Sigmoid colon (tissue), 7 donors: Measurements from ENCODE around the gene SLC9A9. TPM values are rescaled to one million over a fixed set of nuclear protein-coding genes. Genes with fewer than 3 reads are reported as not detected.

Experiments used
- DNase-seq: peaks from one replicate; pipeline ENCODE4 v3.0.0-alpha.2; 2019
- H3K27ac ChIP-seq, 4 donors: fragments of 200-600 bp; sonication (generic); one replicate each; pipeline ENCODE4 v1.5.1; 2016 to 2019; ENCODE audit warnings: mild to moderate bottlenecking in 1 of 4
- H3K27me3 ChIP-seq, 3 donors: fragments of 200-600 bp; sonication (generic); one replicate each; pipeline ENCODE4 v1.5.1; 2019; ENCODE audit warnings: mild to moderate bottlenecking in 1 of 3
- H3K36me3 ChIP-seq, 4 donors: fragments of 200-600 bp; sonication (generic); one replicate each; pipeline ENCODE4 v1.5.1; 2016 to 2019
- H3K4me1 ChIP-seq, 4 donors: fragments of 200-600 bp; sonication (generic); one replicate each; pipeline ENCODE4 v1.5.1; 2017 to 2019
- H3K4me3 ChIP-seq, 4 donors: fragments of 200-600 bp; sonication (generic); one replicate each; pipeline ENCODE4 v1.5.1; 2017 to 2019; ENCODE audit warnings: mild to moderate bottlenecking in 2 of 4, moderate library complexity in 1 of 4
- H3K9me3 ChIP-seq, 4 donors: fragments of 200-600 bp in 3 of 4; sonication (generic) in 3 of 4; one replicate each; pipeline versions ENCODE4 v1.5.1 to v1.6.1; 2013 to 2019
- EP300 ChIP-seq, 4 donors: sonication (generic); formaldehyde crosslinking; IDR thresholded peaks; one replicate each; pipeline ENCODE4 v1.6.1; 2017; ENCODE audit warnings: antibody characterized with exemption in 4 of 4
- POLR2A ChIP-seq, 2 donors: fragments of 450-650 bp; IDR thresholded peaks; one replicate each; pipeline ENCODE4 v1.6.1; 2016; ENCODE audit warnings: antibody characterized with exemption in 2 of 2, mild to moderate bottlenecking in 2 of 2, moderate library complexity in 2 of 2
- POLR2AphosphoS5 ChIP-seq, 4 donors: sonication (generic); formaldehyde crosslinking; IDR thresholded peaks; one replicate each; pipeline ENCODE4 v1.6.1; 2017; ENCODE audit warnings: antibody characterized with exemption in 4 of 4
- WGBS, 2 donors: extraction: QIAGEN DNeasy Blood & Tissue Kit; methylation state at CpG; one replicate each; pipeline ENCODE4 v1.1.7; 2013; 5-methylcytosine and 5-hydroxymethylcytosine counted together
- intact Hi-C: fragments of 100-400 bp; cut with DNase I; formaldehyde crosslinking; loops from one replicate; pipeline ENCODE4 v1.15.1; 2023
- polyA plus RNA-seq, 3 donors: library from polyadenylated mRNA; stranded (reverse); fragments of 200-250 nt; gene quantifications; one replicate each; pipeline ENCODE4 v1.2.3, GENCODE V29; 2013
- total RNA-seq, 4 donors: library from RNA; depleted of rRNA; stranded (reverse); fragments of >200 nt; gene quantifications; one replicate each; pipeline ENCODE4 v1.1.0, GENCODE V29; 2016
- TF ChIP-seq, protein P1 (sequence below), 4 experiments: fragments of 450-650 bp in 3 of 4; fragments of 200-600 bp in 1 of 4; IDR thresholded peaks; one replicate each; pipeline ENCODE4 v1.5.1; 2016 to 2019; ENCODE audit warnings: antibody characterized with exemption in 4 of 4, mild to moderate bottlenecking in 3 of 4, moderate library complexity in 2 of 4
- donor health status: healthy with polysubstance abuse.
- donor health status: Bipolar disorder and iron deficiency.
- donor health status: healthy.

The SLC9A9 gene
- total and polyA plus RNA-seq, 7 donors, result 2.4 to 29.9 (median 18.9) TPM

DNA sequence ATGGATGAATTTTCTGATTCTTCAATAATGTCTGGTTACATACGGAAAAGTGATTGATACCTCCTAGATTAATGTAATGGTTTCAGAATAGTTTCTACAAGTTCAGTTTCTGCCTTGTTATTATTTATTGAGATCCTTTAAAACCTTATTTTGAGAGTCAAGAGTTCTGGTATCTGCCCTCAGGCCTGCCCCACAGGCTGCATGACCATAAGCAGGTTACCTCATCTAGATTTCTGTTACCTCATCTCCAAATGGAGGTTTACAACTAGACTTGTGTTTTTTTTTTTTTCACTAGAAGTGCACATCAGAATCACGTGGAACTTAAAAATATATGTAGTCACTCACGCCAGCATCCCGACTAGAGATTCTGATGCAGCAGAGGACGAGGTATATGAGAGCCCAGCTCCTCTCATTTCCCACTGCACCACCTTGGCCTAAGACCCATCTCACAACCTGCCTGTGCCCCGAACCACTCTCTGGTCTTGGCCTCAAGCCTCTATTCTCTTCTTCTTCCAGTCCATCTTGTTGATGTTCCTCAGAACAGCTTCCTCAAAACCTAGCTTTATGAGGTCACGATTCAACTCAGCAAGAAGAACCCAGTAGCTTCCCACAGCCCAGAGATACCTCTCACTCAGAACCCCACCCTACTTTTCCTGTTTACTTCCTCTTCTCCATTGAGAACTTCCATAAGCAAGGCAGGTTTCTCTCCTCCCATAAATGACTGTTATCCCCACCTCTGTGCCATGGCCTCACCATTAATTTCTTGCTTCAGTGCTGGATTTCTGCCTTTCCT is 375.3 kb downstream of the SLC9A9 start:
- intact Hi-C loops, result no loop called here
- H3K4me1 ChIP-seq, result no peaks in the 10 kb centered on the region
- no peak overlapping the region for H3K4me3 ChIP-seq
- no peaks in the 10 kb centered on the region for H3K27me3 ChIP-seq
- no peaks in the 10 kb centered on the region for H3K9me3 ChIP-seq
- no peak overlapping the region for H3K27ac ChIP-seq
- DNase-seq, result no peak
- TF ChIP-seq EP300 (IDR thresholded peaks at IDR 0.05), result no peak
- no peak for TF ChIP-seq POLR2A (IDR thresholded peaks at IDR 0.05)
- TF ChIP-seq, protein P1, sequence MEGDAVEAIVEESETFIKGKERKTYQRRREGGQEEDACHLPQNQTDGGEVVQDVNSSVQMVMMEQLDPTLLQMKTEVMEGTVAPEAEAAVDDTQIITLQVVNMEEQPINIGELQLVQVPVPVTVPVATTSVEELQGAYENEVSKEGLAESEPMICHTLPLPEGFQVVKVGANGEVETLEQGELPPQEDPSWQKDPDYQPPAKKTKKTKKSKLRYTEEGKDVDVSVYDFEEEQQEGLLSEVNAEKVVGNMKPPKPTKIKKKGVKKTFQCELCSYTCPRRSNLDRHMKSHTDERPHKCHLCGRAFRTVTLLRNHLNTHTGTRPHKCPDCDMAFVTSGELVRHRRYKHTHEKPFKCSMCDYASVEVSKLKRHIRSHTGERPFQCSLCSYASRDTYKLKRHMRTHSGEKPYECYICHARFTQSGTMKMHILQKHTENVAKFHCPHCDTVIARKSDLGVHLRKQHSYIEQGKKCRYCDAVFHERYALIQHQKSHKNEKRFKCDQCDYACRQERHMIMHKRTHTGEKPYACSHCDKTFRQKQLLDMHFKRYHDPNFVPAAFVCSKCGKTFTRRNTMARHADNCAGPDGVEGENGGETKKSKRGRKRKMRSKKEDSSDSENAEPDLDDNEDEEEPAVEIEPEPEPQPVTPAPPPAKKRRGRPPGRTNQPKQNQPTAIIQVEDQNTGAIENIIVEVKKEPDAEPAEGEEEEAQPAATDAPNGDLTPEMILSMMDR (IDR thresholded peaks at IDR 0.05), result no peak
- TF ChIP-seq POLR2AphosphoS5 (IDR thresholded peaks at IDR 0.05), result no peak
- H3K36me3 ChIP-seq, result no peaks in the 10 kb centered on the region
- 95 to 97% methylated on average over 7 of the region's 7 CpGs for WGBS, 2 donors

DNA sequence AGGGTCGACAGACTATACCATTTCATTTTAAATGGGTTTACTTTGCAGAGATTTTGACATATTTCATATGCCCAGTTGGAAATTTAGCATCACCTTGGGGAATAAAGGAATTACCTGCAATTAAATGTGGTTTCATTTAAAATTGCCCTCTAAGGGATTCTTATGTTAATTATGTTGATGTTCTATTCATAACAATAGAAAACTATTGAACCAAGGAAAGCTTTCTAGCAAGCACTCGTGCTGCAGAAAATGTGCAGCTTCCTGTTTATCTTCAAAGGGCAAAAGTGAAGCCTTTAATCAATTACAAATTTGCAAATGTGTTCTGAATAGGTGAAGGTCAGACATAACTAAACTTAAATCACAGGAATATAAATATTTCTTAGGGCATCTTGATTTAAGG is 376.6 kb downstream of the SLC9A9 start:
- 54 to 71% methylated on average over 2 of the region's 2 CpGs for WGBS, 2 donors
- TF ChIP-seq POLR2A (IDR thresholded peaks at IDR 0.05) (no peak), EP300 (IDR thresholded peaks at IDR 0.05) (no peak), POLR2AphosphoS5 (IDR thresholded peaks at IDR 0.05) (no peak)
- TF ChIP-seq, protein P1 (IDR thresholded peaks at IDR 0.05), result no peak
- no peaks in the 10 kb centered on the region for H3K9me3 ChIP-seq

DNA sequence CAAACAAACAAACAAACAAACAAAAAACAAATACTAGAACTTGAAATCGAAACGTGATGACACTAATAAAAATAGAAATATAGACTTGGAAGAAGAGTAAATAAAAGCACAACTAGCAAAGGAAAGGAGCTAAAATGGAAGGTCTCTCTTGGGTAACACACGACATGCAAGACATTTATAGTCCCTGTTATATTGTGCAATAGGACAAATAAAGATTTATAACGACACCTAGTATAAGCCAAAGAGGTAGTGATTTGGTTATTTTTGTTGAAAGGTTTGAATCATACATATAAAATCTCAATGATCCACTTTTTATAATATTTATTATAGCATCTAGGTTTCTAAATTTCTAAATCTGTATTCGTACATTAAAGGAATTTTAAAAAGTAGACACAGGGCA is 379.1 kb downstream of the SLC9A9 start:
- no peaks in the 10 kb centered on the region for H3K9me3 ChIP-seq
- no peaks in the 10 kb centered on the region for H3K27me3 ChIP-seq
- intact Hi-C loops, result no loop called here
- no peaks in the 10 kb centered on the region for H3K4me1 ChIP-seq
- WGBS, 2 donors, result 28 to 68% methylated on average over 5 of the region's 5 CpGs
- H3K27ac ChIP-seq, result no peak overlapping the region
- no peak overlapping the region for H3K4me3 ChIP-seq
- no peak for DNase-seq
- peaks cover 0 to 10% (median 0%) of the 10 kb centered on the region in 4 donors for H3K36me3 ChIP-seq
- TF ChIP-seq, protein P1 (IDR thresholded peaks at IDR 0.05), result no peak
- TF ChIP-seq POLR2AphosphoS5 (IDR thresholded peaks at IDR 0.05) (no peak), POLR2A (IDR thresholded peaks at IDR 0.05) (no peak), EP300 (IDR thresholded peaks at IDR 0.05) (no peak)

More for the DNA sequence above, 376.6 kb downstream of the SLC9A9 start:
- Histone ChIP-seq H3K36me3 (no peaks in the 10 kb centered on the region), H3K27me3 (no peaks in the 10 kb centered on the region), H3K4me1 (no peaks in the 10 kb centered on the region), H3K27ac (no peak overlapping the region), H3K4me3 (no peak overlapping the region)
- DNase-seq, result no peak
- intact Hi-C loops, result no loop called here

DNA sequence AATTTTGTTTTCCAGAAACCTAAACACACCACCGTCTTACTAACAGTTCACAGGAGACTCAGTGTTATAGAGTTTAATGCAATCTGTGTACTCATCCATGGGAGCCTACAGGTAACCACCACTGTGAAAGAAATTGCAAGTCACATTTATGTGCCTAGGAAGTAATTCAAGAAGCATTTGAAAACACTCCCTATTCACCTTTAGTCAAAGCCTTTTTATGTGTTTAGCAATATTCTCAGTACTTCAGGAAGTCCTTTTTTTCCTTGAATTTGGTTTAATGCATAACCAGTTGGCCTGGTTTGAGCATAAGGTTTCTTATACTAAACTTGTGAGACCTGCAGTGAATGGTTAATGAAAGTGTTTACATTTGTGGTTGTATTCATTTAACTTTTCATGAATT is 382.6 kb downstream of the SLC9A9 start:
- DNase-seq, result no peak
- Histone ChIP-seq H3K4me3 (no peak overlapping the region), H3K27ac (no peak overlapping the region), H3K36me3 (peaks cover 0 to 10% (median 0%) of the 10 kb centered on the region in 4 donors), H3K27me3 (no peaks in the 10 kb centered on the region), H3K4me1 (no peaks in the 10 kb centered on the region), H3K9me3 (no peaks in the 10 kb centered on the region)
- 21 to 78% methylated on average over 1 of the region's 1 CpG for WGBS, 2 donors
- intact Hi-C loops, result no loop called here
- TF ChIP-seq, protein P1 (IDR thresholded peaks at IDR 0.05), result no peak
- TF ChIP-seq POLR2AphosphoS5 (IDR thresholded peaks at IDR 0.05) (no peak), POLR2A (IDR thresholded peaks at IDR 0.05) (no peak), EP300 (IDR thresholded peaks at IDR 0.05) (no peak)
